Psoas muscle (tissue), 8 donors: Measurements from ENCODE around the gene SLIT3. TPM values are rescaled to one million over a fixed set of nuclear protein-coding genes. Genes with fewer than 3 reads are reported as not detected.

ENCODE experiments used
- ATAC-seq, 4 donors: fragments of 200-7000 bp; cut with Tn5 transposase; one replicate each; pipeline ENCODE4 v1.9.1; 2020; ENCODE audit warnings: moderate library complexity in 3 of 4, mild to moderate bottlenecking in 2 of 4
- DNase-seq, 2 donors: peaks; one replicate each; pipeline ENCODE4 v3.0.0-alpha.2; 2020
- H3K27ac ChIP-seq: fragments of 200-600 bp; one replicate; pipeline ENCODE4 v1.8.0; 2022
- H3K27me3 ChIP-seq, 3 donors: fragments of 200-600 bp in 1 of 3; one replicate each; pipeline versions ENCODE4 v1.6.1 to v1.8.0; 2013 to 2022; ENCODE audit warnings: low read length in 2 of 3, mild to moderate bottlenecking in 2 of 3, moderate library complexity in 1 of 3; ENCODE audit not compliant: insufficient read depth in 3 of 3
- H3K36me3 ChIP-seq, 2 donors: fragments of 200-600 bp in 1 of 2; one replicate each; pipeline versions ENCODE4 v1.6.1 to v1.8.0; 2013 to 2022; ENCODE audit warnings: low read depth in 1 of 2, mild to moderate bottlenecking in 1 of 2, moderate library complexity in 1 of 2; ENCODE audit not compliant: insufficient read depth in 1 of 2
- H3K4me1 ChIP-seq: fragments of 200-600 bp; one replicate; pipeline ENCODE4 v1.8.0; 2022
- H3K4me3 ChIP-seq: fragments of 200-600 bp; one replicate; pipeline ENCODE4 v1.8.0; 2022; ENCODE audit warnings: mild to moderate bottlenecking
- H3K9me3 ChIP-seq: fragments of 200-600 bp; one replicate; pipeline ENCODE4 v1.8.0; 2022
- WGBS, 3 donors: extraction: QIAGEN DNeasy Blood & Tissue Kit; methylation state at CpG; one replicate each; pipeline versions ENCODE4 v1.1.6 to v1.1.7; 2013; 5-methylcytosine and 5-hydroxymethylcytosine counted together
- intact Hi-C, 2 donors: fragments of 100-400 bp; cut with DNase I; formaldehyde crosslinking; loops; one replicate each; pipeline versions ENCODE4 v1.11.0 to v1.14.2; 2022
- polyA plus RNA-seq, 3 donors: library from polyadenylated mRNA; stranded (reverse); fragments of 200-250 nt; gene quantifications; one replicate each; pipeline ENCODE4 v1.2.3, GENCODE V29; 2013
- total RNA-seq, 4 donors: library from RNA; stranded (reverse); fragmentation: NEBNext Ultra II Directional in 2 of 4; extraction: Animal tissue kit (Norgen Biotek cat#: 25700) in 2 of 4; gene quantifications; one replicate each; pipeline versions ENCODE4 v1.2.1 to v1.2.4, GENCODE V29; 2021 to 2023
- TF ChIP-seq, protein P1 (sequence below): fragments of 200-600 bp; IDR thresholded peaks from one replicate; pipeline ENCODE4 v1.8.0; 2022; ENCODE audit warnings: antibody characterized with exemption
- donor health status: healthy with polysubstance abuse.
- donor health status: DM: no; HTN: no; CAD: no; lungs with moderate emphysema.
- donor health status: Bipolar disorder and iron deficiency.
- donor health status: healthy.
- donor health status: DM: yes; HTN: yes; CAD: no.
- donor health status: DM: no; HTN: no; CAD: no.
- donor health status: DM: no; HTN: no; CAD: no.
- donor health status: DM: yes; HTN: yes; CAD: no.

SLIT3 gene
- total and polyA plus RNA-seq, 7 donors, result 0.81 to 5.9 (median 2.1) TPM

DNA sequence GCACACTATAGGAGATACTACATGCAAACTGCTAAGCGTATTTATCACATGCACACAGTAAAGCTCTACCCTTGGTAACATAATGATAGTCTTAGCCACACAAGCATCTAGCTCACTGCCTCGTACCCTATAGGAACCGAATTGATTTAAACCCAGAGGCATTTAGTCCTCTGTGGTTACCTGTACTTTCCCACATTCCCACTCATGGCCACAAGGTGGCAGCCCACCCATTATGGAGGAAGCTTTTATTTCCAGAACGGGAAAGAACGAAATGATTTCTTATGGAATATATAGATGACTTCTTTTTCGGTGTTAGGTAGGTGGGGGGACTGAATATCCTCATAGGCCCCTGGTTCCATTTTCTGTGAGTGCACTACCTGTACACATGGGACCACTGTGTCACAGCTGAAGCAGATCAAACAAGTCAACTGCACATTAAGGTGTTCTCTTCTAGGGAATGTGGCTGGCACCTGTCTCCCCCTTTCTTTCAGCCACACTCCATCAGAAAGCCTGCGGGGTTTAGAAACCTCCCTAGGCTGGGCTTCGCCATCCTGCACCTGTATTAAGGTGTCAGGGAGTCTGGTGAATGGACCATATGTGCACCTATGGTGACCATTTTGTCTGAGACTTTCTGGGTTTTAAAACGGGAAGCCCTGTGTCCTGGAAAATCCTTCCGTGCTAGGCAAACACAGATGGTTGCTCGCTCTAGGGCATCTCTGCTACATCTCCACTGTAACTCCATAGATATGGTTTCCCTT is 313.2 kb downstream of the SLIT3 start:
- H3K36me3 ChIP-seq, result no peaks in the 10 kb centered on the region
- intact Hi-C loops, result loop anchor here (2.0 to 10.0 kb wide), 4 partner anchors 303 to 595 kb away; partner anchors contain the start of gene SPDL1 (in 1 of the 2)
- no peaks in the 10 kb centered on the region for H3K4me1 ChIP-seq
- 26 to 33% (median 30%) methylated on average over 11 of the region's 11 CpGs for WGBS, 3 donors
- no peaks in the 10 kb centered on the region for H3K9me3 ChIP-seq
- H3K4me3 ChIP-seq, result no peak overlapping the region
- ATAC-seq (peak in 3 of 4 donors; percentile 34 to 62 (median 58)), DNase-seq (peak; percentile 58 to 70)
- TF ChIP-seq, protein P1, sequence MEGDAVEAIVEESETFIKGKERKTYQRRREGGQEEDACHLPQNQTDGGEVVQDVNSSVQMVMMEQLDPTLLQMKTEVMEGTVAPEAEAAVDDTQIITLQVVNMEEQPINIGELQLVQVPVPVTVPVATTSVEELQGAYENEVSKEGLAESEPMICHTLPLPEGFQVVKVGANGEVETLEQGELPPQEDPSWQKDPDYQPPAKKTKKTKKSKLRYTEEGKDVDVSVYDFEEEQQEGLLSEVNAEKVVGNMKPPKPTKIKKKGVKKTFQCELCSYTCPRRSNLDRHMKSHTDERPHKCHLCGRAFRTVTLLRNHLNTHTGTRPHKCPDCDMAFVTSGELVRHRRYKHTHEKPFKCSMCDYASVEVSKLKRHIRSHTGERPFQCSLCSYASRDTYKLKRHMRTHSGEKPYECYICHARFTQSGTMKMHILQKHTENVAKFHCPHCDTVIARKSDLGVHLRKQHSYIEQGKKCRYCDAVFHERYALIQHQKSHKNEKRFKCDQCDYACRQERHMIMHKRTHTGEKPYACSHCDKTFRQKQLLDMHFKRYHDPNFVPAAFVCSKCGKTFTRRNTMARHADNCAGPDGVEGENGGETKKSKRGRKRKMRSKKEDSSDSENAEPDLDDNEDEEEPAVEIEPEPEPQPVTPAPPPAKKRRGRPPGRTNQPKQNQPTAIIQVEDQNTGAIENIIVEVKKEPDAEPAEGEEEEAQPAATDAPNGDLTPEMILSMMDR, result peak; percentile 83
- H3K27me3 ChIP-seq, result no peaks in the 10 kb centered on the region
- no peak overlapping the region for H3K27ac ChIP-seq

DNA sequence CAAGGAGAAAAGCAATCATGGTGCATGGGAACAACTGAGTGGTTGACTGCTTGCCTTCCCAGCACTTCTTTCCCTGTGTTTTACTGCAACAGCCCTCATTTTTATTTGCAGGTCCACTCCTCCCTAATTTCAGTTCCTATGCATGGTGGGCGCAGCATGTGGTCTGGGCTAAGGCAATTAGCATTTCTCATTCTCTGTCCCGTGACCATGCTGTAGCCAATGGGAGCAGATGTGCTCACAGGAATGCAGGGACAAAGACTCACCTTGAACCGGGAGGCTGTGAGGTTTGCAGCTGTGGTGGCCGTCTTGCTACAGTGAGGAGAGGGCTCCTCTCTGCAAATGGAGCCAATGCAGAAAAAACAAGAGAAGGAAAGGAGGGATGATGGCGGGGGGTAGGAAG is 315.5 kb downstream of the SLIT3 start:
- H3K36me3 ChIP-seq, result no peaks in the 10 kb centered on the region
- intact Hi-C loops, result loop anchor here in 1 of 2 donors (5.0 to 10.0 kb wide), 2 partner anchors 301 to 597 kb away; partner anchors contain the start of gene SPDL1
- no peaks in the 10 kb centered on the region for H3K9me3 ChIP-seq
- no peak overlapping the region for H3K27ac ChIP-seq
- no peaks in the 10 kb centered on the region for H3K27me3 ChIP-seq
- WGBS, 3 donors, result 63 to 71% (median 64%) methylated on average over 5 of the region's 5 CpGs
- DNase-seq (no peak), ATAC-seq (no peak)
- H3K4me3 ChIP-seq, result no peak overlapping the region
- TF ChIP-seq, protein P1, result no peak
- no peaks in the 10 kb centered on the region for H3K4me1 ChIP-seq

- Histone ChIP-seq H3K4me3 (no peak overlapping the region), H3K9me3 (no peaks in the 10 kb centered on the region), H3K4me1 (no peaks in the 10 kb centered on the region), H3K27ac (no peak overlapping the region), H3K36me3 (no peaks in the 10 kb centered on the region), H3K27me3 (no peaks in the 10 kb centered on the region)
- intact Hi-C loops, result loop anchor here in 1 of 2 donors (10.0 kb wide), 1 partner anchor 299 kb away; no protein-coding TSS in a partner anchor
- ATAC-seq (no peak), DNase-seq (no peak)
- 72 to 78% (median 74%) methylated on average over 5 of the region's 5 CpGs for WGBS, 3 donors
- TF ChIP-seq, protein P1, result no peak
These were observed 316.7 kb downstream of the SLIT3 start for GRCh38 chr5:168984135-168984675.

DNA sequence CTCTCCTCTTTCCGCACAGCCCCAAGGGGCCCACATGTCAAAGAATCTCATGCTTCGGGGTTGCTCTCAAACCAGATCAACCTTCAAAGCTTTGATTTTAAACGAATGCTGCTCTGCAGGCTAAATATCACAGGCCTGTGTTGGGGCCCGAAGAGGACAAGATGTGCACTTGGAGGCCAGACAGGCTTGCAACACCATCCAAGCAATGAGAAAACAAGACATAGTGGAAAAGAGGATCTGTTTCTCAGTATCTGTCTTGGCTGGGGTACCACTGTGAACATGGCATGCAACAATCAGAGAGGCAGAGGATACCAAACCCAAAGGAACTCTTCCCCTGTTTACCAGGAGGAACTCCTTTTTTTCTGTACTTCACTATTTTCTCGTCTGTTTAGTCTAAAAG is 321.8 kb downstream of the SLIT3 start:
- intact Hi-C loops, result no loop called here
- 62 to 69% (median 68%) methylated on average over 5 of the region's 5 CpGs for WGBS, 3 donors
- Histone ChIP-seq H3K4me3 (no peak overlapping the region), H3K4me1 (no peaks in the 10 kb centered on the region), H3K27me3 (peaks cover 0 to 2% (median 0%) of the 10 kb centered on the region in 3 donors), H3K36me3 (no peaks in the 10 kb centered on the region), H3K9me3 (no peaks in the 10 kb centered on the region), H3K27ac (no peak overlapping the region)
- ATAC-seq (peak in 1 of 4 donors; percentile 27), DNase-seq (no peak)
- TF ChIP-seq, protein P1, result no peak
